ENCODE data around the gene CFAP46. TPM values are rescaled to one million over a fixed set of nuclear protein-coding genes. Genes with fewer than 3 reads are reported as not detected.
A peak's percentile ranks its signal among the peaks of the same experiment; 100 is the strongest.
"Not testable (repeated sequence)": the region's sequence is repeated elsewhere in the genome, so short reads cannot be mapped to it uniquely, and the experiment has no call there.

Gene CFAP46
- total RNA-seq, 1 donor from 2014 or later: 6.1 TPM

GRCh38 chr10:132928261-132928660 is 14.1 kb downstream of the CFAP46 start:
- no peak for DNase-seq (ENCODE audit: low read depth)

- DNase-seq (ENCODE audit: low read depth): no peak
Measured at GRCh38 chr10:132927824-132928223, 14.5 kb downstream of the CFAP46 start.

DNA sequence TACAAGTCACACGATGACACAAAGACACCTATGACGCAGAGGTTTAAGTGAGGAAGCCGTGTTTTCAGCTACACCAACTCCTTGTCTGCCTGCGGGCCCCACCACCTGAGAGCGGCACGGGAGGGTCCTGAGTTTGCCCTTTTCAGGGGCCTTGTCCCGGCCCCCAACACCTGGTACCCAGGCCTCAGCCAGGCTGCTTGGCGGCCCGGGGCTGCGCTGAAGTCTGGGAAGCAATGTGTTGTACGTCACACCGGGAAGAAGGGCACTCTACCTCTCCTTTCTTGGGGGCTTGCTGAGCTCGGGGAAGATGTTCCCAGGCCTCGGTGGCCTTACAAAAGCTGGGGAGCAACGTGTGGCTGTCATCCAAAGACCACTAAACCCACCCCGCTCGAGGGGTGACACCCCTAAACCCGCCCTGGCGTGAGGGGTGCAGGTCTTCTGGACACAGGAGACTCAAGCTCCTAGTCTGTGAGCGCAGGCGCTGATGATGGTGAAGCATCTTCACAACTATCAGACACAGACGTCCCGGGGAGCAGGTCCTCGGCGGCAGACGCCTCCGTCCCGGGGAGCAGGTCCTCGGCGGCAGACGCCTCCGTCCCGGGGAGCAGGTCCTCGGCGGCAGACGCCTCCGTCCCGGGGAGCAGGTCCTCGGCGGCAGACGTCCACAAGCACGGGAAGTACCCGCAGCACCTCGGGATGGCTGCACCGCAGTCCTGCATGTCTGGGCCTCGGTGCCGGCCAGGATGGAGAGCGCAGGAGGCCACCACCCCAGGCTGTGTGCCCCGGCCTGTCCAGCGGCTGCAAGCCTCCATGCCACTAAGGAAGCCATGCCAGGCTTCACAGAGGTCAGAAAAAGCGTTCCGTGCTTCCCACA is 15.4 kb downstream of the CFAP46 start:
- no peak for DNase-seq (ENCODE audit: low read depth)

GRCh38 chr10:132926070-132926469 is 16.3 kb downstream of the CFAP46 start:
- DNase-seq (ENCODE audit: low read depth): no peak

GRCh38 chr10:132925614-132926013 is 16.8 kb downstream of the CFAP46 start:
- no peak for DNase-seq (ENCODE audit: low read depth)

DNA sequence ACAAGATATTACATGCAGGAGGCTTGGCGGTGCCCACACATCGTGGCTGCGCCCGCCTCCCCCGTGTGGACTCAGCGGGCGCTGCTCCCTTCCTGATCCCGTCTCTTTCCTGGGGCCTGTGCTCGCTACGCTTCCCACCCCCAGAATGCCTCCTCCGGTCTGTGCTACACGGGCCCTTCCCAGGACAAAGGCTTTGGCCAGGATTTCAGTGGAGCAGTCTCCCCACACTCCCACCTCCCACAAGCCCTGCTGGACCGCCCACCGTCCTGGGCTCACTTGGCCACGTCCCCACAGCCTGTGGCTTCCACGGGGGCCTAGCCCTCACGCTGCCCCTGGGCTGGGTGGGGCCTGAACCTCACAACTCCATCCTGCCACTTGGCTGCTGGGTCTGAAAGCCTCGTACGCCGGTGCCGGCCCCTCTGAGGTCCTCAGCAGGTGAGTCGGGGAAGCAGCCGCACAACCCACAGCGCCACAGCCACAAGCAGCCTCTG is 17.3 kb downstream of the CFAP46 start:
- no peak for DNase-seq (ENCODE audit: low read depth)

- no peak for DNase-seq (ENCODE audit: low read depth)
Measured at GRCh38 chr10:132924046-132924952, 18.1 kb downstream of the CFAP46 start.

- DNase-seq (ENCODE audit: low read depth): not testable (repeated sequence)
Measured at GRCh38 chr10:132923384-132923783, 19.0 kb downstream of the CFAP46 start.

GRCh38 chr10:132922872-132923271 is 19.5 kb downstream of the CFAP46 start:
- no peak for DNase-seq (ENCODE audit: low read depth)

DNA sequence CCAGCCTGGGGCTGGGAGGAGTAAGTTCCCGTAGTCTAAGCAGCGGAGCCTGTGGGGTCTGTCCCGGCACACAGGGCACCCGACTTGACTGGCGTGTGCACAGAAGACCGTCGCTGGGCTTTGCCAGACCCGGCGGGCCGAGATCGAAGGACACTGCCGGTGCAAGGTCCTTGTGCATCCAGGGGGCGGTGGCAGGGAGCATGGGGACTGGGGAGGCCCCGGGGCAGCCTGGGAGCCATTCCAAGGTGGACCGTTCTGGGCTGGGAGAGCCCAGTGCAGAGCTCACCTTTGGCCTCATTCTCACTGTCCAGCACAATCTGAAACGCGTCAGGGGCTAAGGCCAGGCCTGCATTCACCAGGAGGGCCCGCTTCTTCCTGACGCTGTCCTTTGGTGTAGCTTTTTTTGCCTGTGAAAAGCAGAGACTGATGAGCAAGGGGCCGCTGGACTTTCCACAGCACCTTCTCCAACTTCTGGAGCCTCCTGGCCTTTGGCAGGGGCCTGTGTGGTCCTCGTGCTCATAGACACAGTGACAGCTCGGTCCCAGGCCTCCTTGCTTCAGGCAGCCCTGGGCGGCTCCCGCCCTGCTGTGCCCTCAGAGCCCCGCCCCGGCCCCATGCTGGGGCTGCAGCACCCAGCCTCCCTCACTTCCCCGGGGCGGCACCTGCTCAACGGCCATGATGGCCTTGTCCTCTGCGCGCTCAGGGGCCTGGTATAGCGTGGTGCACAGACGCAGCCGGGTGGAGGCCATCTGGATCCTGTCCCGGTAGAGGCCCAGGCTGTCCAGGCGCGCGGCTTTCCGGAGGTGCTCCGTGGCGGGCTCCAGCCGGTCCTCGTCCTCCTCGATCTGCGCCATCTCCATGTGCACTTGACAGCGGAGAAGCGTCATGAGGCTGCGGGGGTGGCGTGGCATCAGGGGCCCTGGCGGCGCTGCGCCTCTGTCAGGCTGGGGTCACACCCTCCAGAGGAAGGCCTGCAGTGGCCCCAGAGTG is 20.3 kb downstream of the CFAP46 start:
- DNase-seq (ENCODE audit: low read depth): no peak

GRCh38 chr10:132921086-132921485 is 21.3 kb downstream of the CFAP46 start:
- no peak for DNase-seq (ENCODE audit: low read depth)

GRCh38 chr10:132920101-132920925 is 22.1 kb downstream of the CFAP46 start:
- DNase-seq (ENCODE audit: low read depth): no peak

- DNase-seq (ENCODE audit: low read depth): no peak
Measured at GRCh38 chr10:132919374-132920100, 22.8 kb downstream of the CFAP46 start.

DNA sequence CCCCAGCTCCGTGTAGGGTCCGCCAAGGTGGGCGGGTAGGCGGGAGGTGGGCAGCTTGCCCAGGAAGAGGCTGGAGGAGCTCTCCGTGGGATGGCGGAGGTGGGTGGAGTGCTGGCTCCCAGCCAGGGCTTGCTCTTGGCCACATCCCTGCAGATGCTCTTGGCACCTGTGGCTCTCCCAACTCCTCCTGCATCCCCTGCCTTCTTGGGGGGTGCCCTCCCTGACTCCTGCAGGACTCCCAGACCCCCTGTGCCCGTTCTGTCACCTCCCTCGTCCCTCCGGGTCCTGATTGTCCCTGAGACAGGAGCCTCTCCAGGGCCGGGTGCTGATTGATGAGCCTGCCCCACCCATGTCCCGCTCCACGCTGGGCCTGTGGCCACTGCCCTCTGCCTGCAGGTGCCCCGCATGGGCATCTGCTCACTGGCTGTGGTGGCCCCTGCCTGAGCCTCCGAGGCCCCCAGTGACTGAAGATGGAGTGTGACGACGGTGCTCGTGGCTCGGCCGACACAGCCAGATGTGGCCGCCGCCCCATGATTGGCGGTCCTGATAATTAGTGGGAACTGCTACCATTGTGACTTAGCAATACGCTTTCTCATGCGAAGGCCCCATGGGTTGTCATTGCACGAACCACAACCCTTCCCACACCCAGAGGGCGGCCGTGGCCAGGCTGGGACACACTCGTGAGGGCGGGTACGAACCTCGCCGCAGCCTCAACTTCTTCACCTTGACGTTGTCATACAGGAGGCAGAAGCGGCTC is 23.6 kb downstream of the CFAP46 start:
- no peak for DNase-seq (ENCODE audit: low read depth)

GRCh38 chr10:132918264-132918616 is 24.1 kb downstream of the CFAP46 start:
- no peak for DNase-seq (ENCODE audit: low read depth)

DNA sequence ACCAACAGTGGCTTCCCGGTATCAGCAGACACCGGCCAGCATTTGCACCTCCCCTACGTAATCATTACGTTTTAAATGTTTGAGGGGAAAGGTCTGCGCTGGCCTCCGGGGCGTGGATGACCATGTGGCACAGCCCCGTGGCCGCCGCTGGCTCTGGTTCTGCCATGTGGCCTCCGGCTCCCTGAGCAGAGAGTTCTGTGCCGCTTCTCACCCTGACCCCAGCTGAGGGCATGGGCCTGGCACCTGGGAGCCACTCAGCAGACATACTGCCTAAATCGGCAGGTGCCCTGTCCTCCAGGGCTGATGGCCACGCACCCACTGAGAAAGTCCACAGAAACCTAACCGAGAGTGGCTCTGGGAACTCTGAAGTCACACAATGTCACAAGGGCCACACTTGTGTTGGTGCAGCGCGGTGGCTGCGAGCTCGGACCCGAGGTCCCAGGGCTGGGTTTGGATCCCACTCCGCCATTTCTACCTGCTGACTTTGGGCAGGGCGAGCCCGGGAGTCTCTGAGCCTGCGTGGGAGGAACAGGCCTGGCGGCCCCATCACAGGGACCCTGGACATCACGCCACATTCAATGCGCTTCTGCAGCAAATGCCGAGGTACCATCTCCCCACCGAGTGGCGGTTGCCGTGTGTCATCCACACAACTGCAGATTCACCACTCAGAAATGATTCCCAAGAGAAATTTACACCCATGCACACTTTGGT is 25.3 kb downstream of the CFAP46 start:
- no peak for DNase-seq (ENCODE audit: low read depth)

DNA sequence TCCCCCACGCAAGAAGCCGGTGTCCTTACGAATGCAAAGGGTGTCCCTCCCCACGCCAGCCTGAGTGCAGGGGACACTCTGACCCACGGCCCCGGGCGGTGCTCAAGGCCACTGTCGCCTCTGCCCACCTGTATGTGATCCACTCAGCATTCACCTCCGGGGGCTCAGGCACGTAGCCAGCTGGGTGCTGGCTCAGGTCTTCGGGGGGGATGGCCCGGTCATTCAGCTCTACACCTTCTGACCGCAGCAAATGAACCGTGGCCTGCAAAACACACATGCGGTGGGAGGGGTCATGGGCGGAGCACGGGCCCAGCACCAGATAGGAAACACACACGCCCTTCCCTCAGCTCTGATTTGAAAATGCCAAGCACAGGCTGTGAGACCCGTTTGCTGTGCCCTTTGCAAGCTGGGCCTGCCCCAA is 25.9 kb downstream of the CFAP46 start:
- peak; percentile 30 for DNase-seq (ENCODE audit: low read depth)

GRCh38 chr10:132915411-132915810 is 27.0 kb downstream of the CFAP46 start:
- DNase-seq (ENCODE audit: low read depth): no peak

Data from renal cortical epithelial cell (primary cell).